Hepatocyte (in vitro differentiated cells): ENCODE measurements around the gene SUN2.

Source experiments
- CTCF ChIP-seq: fragments of 200-600 bp; sonication (generic); IDR thresholded peaks from 2 replicates; pipeline ENCODE4 v1.5.1; 2016; ENCODE audit warnings: antibody characterized with exemption, mild to moderate bottlenecking; ENCODE audit not compliant: poor library complexity
- EZH2phosphoT487 ChIP-seq: fragments of 200-600 bp; sonication (generic); IDR thresholded peaks from one replicate; pipeline ENCODE4 v1.6.1; 2018; ENCODE audit warnings: antibody characterized with exemption, mild to moderate bottlenecking, low read depth, moderate library complexity; ENCODE audit not compliant: unreplicated experiment, severe bottlenecking

GRCh38 chr22:38753948-38754750, 1.6 kb downstream of the SUN2 start:
- TF ChIP-seq EZH2phosphoT487 (no peak), CTCF (no peak)
